ENCODE measurements around the gene EXOSC1.

DNA sequence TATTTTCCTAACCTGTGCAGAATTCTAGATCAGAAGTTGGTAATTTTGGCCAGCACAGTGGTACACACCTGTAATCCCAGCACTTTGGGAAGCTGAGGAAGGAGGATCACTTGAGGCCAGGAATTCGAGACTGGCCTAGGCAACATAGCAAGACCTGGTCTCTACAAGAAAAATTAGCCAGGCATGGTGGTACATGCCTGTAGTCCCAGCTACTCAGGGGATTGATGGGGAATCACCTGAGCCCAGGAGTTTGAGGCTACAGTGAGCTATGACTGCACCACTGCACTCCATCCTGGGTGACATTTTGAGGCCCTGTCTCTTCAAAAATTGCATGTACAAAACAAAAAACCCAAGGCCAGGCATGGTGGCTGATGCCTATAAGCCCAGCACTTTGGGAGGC, 11.2 kb downstream of the EXOSC1 start:
- TF ChIP-seq, protein P1, sequence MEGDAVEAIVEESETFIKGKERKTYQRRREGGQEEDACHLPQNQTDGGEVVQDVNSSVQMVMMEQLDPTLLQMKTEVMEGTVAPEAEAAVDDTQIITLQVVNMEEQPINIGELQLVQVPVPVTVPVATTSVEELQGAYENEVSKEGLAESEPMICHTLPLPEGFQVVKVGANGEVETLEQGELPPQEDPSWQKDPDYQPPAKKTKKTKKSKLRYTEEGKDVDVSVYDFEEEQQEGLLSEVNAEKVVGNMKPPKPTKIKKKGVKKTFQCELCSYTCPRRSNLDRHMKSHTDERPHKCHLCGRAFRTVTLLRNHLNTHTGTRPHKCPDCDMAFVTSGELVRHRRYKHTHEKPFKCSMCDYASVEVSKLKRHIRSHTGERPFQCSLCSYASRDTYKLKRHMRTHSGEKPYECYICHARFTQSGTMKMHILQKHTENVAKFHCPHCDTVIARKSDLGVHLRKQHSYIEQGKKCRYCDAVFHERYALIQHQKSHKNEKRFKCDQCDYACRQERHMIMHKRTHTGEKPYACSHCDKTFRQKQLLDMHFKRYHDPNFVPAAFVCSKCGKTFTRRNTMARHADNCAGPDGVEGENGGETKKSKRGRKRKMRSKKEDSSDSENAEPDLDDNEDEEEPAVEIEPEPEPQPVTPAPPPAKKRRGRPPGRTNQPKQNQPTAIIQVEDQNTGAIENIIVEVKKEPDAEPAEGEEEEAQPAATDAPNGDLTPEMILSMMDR (IDR thresholded peaks at IDR 0.05), result no peak
- TF ChIP-seq POLR2AphosphoS5 (IDR thresholded peaks at IDR 0.05; ENCODE audit: low read depth, low read length), result no peak
